Superior temporal gyrus (tissue), 1 donor: ENCODE results near the gene CACNA2D1.
A peak's percentile ranks its signal among the peaks of the same experiment; 100 is the strongest.

Experiments used
- DNase-seq: peaks from one replicate; pipeline ENCODE4 v3.0.0-alpha.2; 2016; ENCODE audit errors: extremely low spot score

CACNA2D1 gene

GRCh38 chr7:81990395-81990794 lies 453.2 kb downstream of the CACNA2D1 start:
- DNase-seq = no peak

GRCh38 chr7:81986723-81987470 lies 456.7 kb downstream of the CACNA2D1 start:
- no peak for DNase-seq

- no peak for DNase-seq
These were observed 460.2 kb downstream of the CACNA2D1 start for GRCh38 chr7:81983406-81983805.

GRCh38 chr7:81973117-81973516 lies 470.5 kb downstream of the CACNA2D1 start:
- no peak for DNase-seq

GRCh38 chr7:81960026-81960425 lies 483.6 kb downstream of the CACNA2D1 start:
- no peak for DNase-seq

- no peak for DNase-seq
These were observed 486.1 kb downstream of the CACNA2D1 start for GRCh38 chr7:81957517-81957916.

GRCh38 chr7:81956520-81956919 lies 487.1 kb downstream of the CACNA2D1 start:
- DNase-seq = peak; percentile 82

- no peak for DNase-seq
These were observed 494.3 kb downstream of the CACNA2D1 start for GRCh38 chr7:81949306-81949705.

- no peak for DNase-seq
These were observed 499.5 kb downstream of the CACNA2D1 start for GRCh38 chr7:81944058-81944457.

- DNase-seq = no peak
These were observed 506.5 kb downstream of the CACNA2D1 start for GRCh38 chr7:81937091-81937490.

- no peak for DNase-seq
These were observed 508.8 kb downstream of the CACNA2D1 start for GRCh38 chr7:81934596-81935301.

- DNase-seq = no peak
These were observed 510.6 kb downstream of the CACNA2D1 start for GRCh38 chr7:81932936-81933335.

GRCh38 chr7:81929386-81929785 lies 514.2 kb downstream of the CACNA2D1 start:
- no peak for DNase-seq

GRCh38 chr7:81926154-81926553 lies 517.4 kb downstream of the CACNA2D1 start:
- DNase-seq = no peak

GRCh38 chr7:81925530-81925929 lies 518.0 kb downstream of the CACNA2D1 start:
- no peak for DNase-seq

- DNase-seq = no peak
These were observed 519.1 kb downstream of the CACNA2D1 start for GRCh38 chr7:81924494-81924893.

GRCh38 chr7:81919494-81919893 lies 524.1 kb downstream of the CACNA2D1 start:
- DNase-seq = no peak

- no peak for DNase-seq
These were observed 535.4 kb downstream of the CACNA2D1 start for GRCh38 chr7:81908220-81908619.

GRCh38 chr7:81903115-81903514 lies 540.5 kb downstream of the CACNA2D1 start:
- no peak for DNase-seq

GRCh38 chr7:81902536-81902935 lies 541.0 kb downstream of the CACNA2D1 start:
- no peak for DNase-seq
